Endothelial cell of umbilical vein (primary cell): ENCODE measurements around the gene RPS21. TPM values are rescaled to one million over a fixed set of nuclear protein-coding genes. Genes with fewer than 3 reads are reported as not detected.

ENCODE experiments used
- BruUV-seq: library from RNA; stranded (reverse); fragments of 400-500 nt; replicated peaks from 2 replicates; lab custom pipeline; 2021; lab: Mats Ljungman, UMichigan
- CTCF ChIA-PET: fragments of 300-600, 350-600 bp; sonication (Branson Sonifier 250); formaldehyde crosslinking; loops from one replicate; lab custom pipeline; 2021; ENCODE audit warnings: antibody characterized with exemption, inconsistent platforms; lab: Charles Lee
- POLR2A ChIA-PET: fragments of 300-600, 350-600 bp; sonication (Branson Sonifier 250); formaldehyde crosslinking; loops from one replicate; lab custom pipeline; 2021; ENCODE audit warnings: antibody characterized with exemption, inconsistent platforms; lab: Charles Lee
- DNase-seq: peaks from one replicate; pipeline ENCODE4 v3.0.0-alpha.2; 2011; ENCODE audit warnings: low read depth, low spot score
- FAIRE-seq: peaks from 2 replicates; lab custom pipeline; 2011; peaks lifted over from hg19 to GRCh38; lab: Jason Lieb, UNC
- H2AFZ ChIP-seq: 2 replicates; pipeline ENCODE4 v1.6.0; 2012; ENCODE audit warnings: low read depth, low read length, control low read depth, inconsistent platforms
- H3K27ac ChIP-seq: 2 replicates; pipeline ENCODE4 v1.5.1; 2011; ENCODE audit warnings: low read depth, mild to moderate bottlenecking, control low read depth, low read length, moderate library complexity; ENCODE audit not compliant: insufficient read depth
- H3K27me3 ChIP-seq, 2 experiments: 2 replicates each; pipeline versions ENCODE4 v1.6.0 to v1.6.1; 2011; ENCODE audit warnings: low read length in 2 of 2, mixed read lengths in 1 of 2; ENCODE audit not compliant: control insufficient read depth in 2 of 2, insufficient read depth in 2 of 2
- H3K36me3 ChIP-seq, 2 experiments: 2 replicates in 1 of 2; 3 replicates in 1 of 2; pipeline ENCODE4 v1.5.1; 2011; ENCODE audit warnings: low read length in 2 of 2, mild to moderate bottlenecking in 1 of 2, moderate library complexity in 1 of 2; ENCODE audit not compliant: control insufficient read depth in 2 of 2, insufficient read depth in 2 of 2; ENCODE audit errors: extremely low read depth in 1 of 2
- H3K4me1 ChIP-seq: 3 replicates; pipeline ENCODE4 v1.5.1; 2011; ENCODE audit warnings: mild to moderate bottlenecking, low read length; ENCODE audit not compliant: control insufficient read depth, insufficient read depth; ENCODE audit errors: extremely low read depth
- H3K4me2 ChIP-seq: 2 replicates; pipeline ENCODE4 v1.6.1; 2011; ENCODE audit warnings: low read length, control low read depth, mixed read lengths; ENCODE audit not compliant: insufficient read depth
- H3K4me3 ChIP-seq, 3 experiments: fragments of 200-600 bp in 1 of 3; sonication (generic), shearing (Covaris generic) in 1 of 3; replicated peaks in 1 of 3; 2 replicates each; pipeline ENCODE4 v1.5.1; 2011 to 2016; ENCODE audit warnings: control low read depth in 3 of 3, low read length in 3 of 3, mild to moderate bottlenecking in 2 of 3, inconsistent platforms in 1 of 3, low read depth in 1 of 3, moderate library complexity in 1 of 3; ENCODE audit not compliant: insufficient read depth in 1 of 3
- H3K79me2 ChIP-seq: 2 replicates; pipeline ENCODE4 v1.6.0; 2012; ENCODE audit warnings: low read length, inconsistent platforms; ENCODE audit not compliant: control insufficient read depth, insufficient read depth
- H3K9ac ChIP-seq: replicated peaks from 2 replicates; pipeline ENCODE3; 2011; ENCODE audit warnings: low read length, control low read depth; ENCODE audit not compliant: insufficient read depth; ENCODE audit errors: extremely low read depth
- H3K9me1 ChIP-seq: replicated peaks from 3 replicates; pipeline ENCODE4 v1.6.0; 2011; ENCODE audit warnings: mild to moderate bottlenecking, low read length; ENCODE audit not compliant: control insufficient read depth, insufficient read depth; ENCODE audit errors: extremely low read depth
- H3K9me3 ChIP-seq: replicated peaks from 2 replicates; pipeline ENCODE4 v1.5.1; 2012; ENCODE audit warnings: low read length, inconsistent platforms; ENCODE audit not compliant: control insufficient read depth, insufficient read depth
- H4K20me1 ChIP-seq: replicated peaks from 2 replicates; pipeline ENCODE3; 2011; ENCODE audit warnings: mild to moderate bottlenecking, low read length; ENCODE audit not compliant: control insufficient read depth, insufficient read depth; ENCODE audit errors: extremely low read depth
- CTCF ChIP-seq, 2 donors: IDR thresholded peaks; 1 replicate in 1 of 2; 2 replicates in 1 of 2; pipeline ENCODE4 v1.5.1; 2011; ENCODE audit warnings: low read length in 2 of 2, mild to moderate bottlenecking in 2 of 2, moderate library complexity in 2 of 2, control low read depth in 1 of 2, inconsistent platforms in 1 of 2, low read depth in 1 of 2; ENCODE audit not compliant: insufficient read depth in 1 of 2; ENCODE audit errors: extremely low read depth in 1 of 2
- EZH2 ChIP-seq: IDR thresholded peaks from 2 replicates; pipeline ENCODE4 v1.6.1; 2012; ENCODE audit warnings: borderline replicate concordance, low read depth, mild to moderate bottlenecking, moderate library complexity, low read length, inconsistent platforms; ENCODE audit not compliant: severe bottlenecking
- FOS ChIP-seq: IDR thresholded peaks from 2 replicates; pipeline ENCODE4 v1.6.1; 2011; ENCODE audit warnings: mild to moderate bottlenecking, low read length, moderate library complexity, borderline replicate concordance; ENCODE audit not compliant: insufficient read depth
- GATA2 ChIP-seq: IDR thresholded peaks from 2 replicates; pipeline ENCODE4 v1.7.0; 2011; ENCODE audit warnings: low read depth, mild to moderate bottlenecking, moderate library complexity, mixed read lengths, low read length; ENCODE audit not compliant: insufficient read length, insufficient read depth
- JUN ChIP-seq: IDR thresholded peaks from 2 replicates; pipeline ENCODE4 v1.6.1; 2011; ENCODE audit warnings: borderline replicate concordance, low read depth; ENCODE audit not compliant: insufficient read length, insufficient read depth
- MAX ChIP-seq: IDR thresholded peaks from 2 replicates; pipeline ENCODE4 v1.6.1; 2011; ENCODE audit not compliant: insufficient read depth, insufficient read length
- MYC ChIP-seq: IDR thresholded peaks from one replicate; pipeline ENCODE4 v1.6.1; 2011; ENCODE audit warnings: mild to moderate bottlenecking, low read depth, low read length
- POLR2A ChIP-seq: IDR thresholded peaks from 2 replicates; pipeline ENCODE4 v1.6.1; 2012; ENCODE audit warnings: low read depth, mild to moderate bottlenecking, control low read depth, low read length
- POLR2AphosphoS5 ChIP-seq: IDR thresholded peaks from 2 replicates; pipeline ENCODE4 v1.6.1; 2012; ENCODE audit warnings: low read depth, mild to moderate bottlenecking, control low read depth, low read length, moderate library complexity; ENCODE audit not compliant: insufficient read depth
- dilution Hi-C: fragments of 300-500 bp; cut with MboI; formaldehyde crosslinking; loops from one replicate; pipeline ENCODE4 v1.15.0; 2019; ENCODE audit warnings: low sequenced_read_pairs; ENCODE audit not compliant: extremely low pct_ligation_motif_present
- intact Hi-C: fragments of 100-400 bp; cut with micrococcal nuclease; formaldehyde crosslinking; loops from one replicate; pipeline ENCODE4 v1.10.0; 2022
- polyA plus RNA-seq, 4 experiments: library from polyadenylated mRNA; depleted of rRNA in 3 of 4; stranded (reverse) in 3 of 4; unstranded in 1 of 4; fragments of >200 nt; gene quantifications; 2 replicates each; pipeline versions ENCODE4 v1.2.1 to v1.2.3, GENCODE V29; 2011 to 2012; ENCODE audit warnings: missing spikeins in 1 of 4
- total RNA-seq: library from RNA; stranded (reverse); gene quantifications from 2 replicates; pipeline ENCODE4 v1.2.3, GENCODE V29; 2021

The RPS21 gene
- total and polyA plus RNA-seq, 2 donors (not counting 3 experiments of a cell fraction or from before 2014, with no cell fraction given): 1,644 to 7,710 TPM

GRCh38 chr20:62339647-62340062, 47.2 kb upstream of the RPS21 start:
- no peak overlapping the region for H2AFZ ChIP-seq
- no peaks in the 10 kb centered on the region for H3K9me3 ChIP-seq
- intact Hi-C loops: loop anchor here (5.0 kb wide), 1 partner anchor 43 kb away; no protein-coding TSS in a partner anchor
- peaks cover 3% of the 10 kb centered on the region for H3K79me2 ChIP-seq
- H3K9me1 ChIP-seq: no peaks in the 10 kb centered on the region
- H3K27ac ChIP-seq: no peak overlapping the region
- FAIRE-seq: no peak
- no TSS peak for BruUV-seq
- CTCF ChIA-PET: interaction anchor here (0.6 to 2.1 kb wide), 5 partner anchors 11 to 43 kb away, joined by 3 to 8 read pairs (median 3); no protein-coding TSS in a partner anchor
- H3K36me3 ChIP-seq: peaks cover 3 to 24% of the 10 kb centered on the region in 2 experiments
- H3K27me3 ChIP-seq: no peaks in the 10 kb centered on the region
- H3K4me3 ChIP-seq: no peak overlapping the region
- dilution Hi-C loops: no loop called here
- H3K9ac ChIP-seq: no peak overlapping the region
- DNase-seq: no peak
- H3K4me2 ChIP-seq: no peak overlapping the region
- POLR2A ChIA-PET: no interaction called here
- no peaks in the 10 kb centered on the region for H4K20me1 ChIP-seq
- TF ChIP-seq FOS (no peak), CTCF (IDR thresholded peaks at IDR 0.05; ENCODE audit: extremely low read depth in 1 of 2, insufficient read depth in 1 of 2, low read depth in 1 of 2, low read length in 2 of 2) (no peak), JUN (no peak), MYC (no peak), EZH2 (no peak), MAX (no peak), POLR2AphosphoS5 (no peak), GATA2 (no peak), POLR2A (no peak)
- no peaks in the 10 kb centered on the region for H3K4me1 ChIP-seq
